Fibroblast of the aortic adventitia (primary cell): ENCODE results near the gene CSRNP2. TPM values are rescaled to one million over a fixed set of nuclear protein-coding genes. Genes with fewer than 3 reads are reported as not detected.
"Not testable (repeated sequence)": the region's sequence is repeated elsewhere in the genome, so short reads cannot be mapped to it uniquely, and the experiment has no call there.

Experiments
- DNase-seq: peaks from one replicate; pipeline ENCODE4 v3.0.0-alpha.2; 2010; ENCODE audit warnings: low read depth
- H3K4me3 ChIP-seq: 2 replicates; pipeline ENCODE4 v1.5.1; 2011; ENCODE audit warnings: low read depth, mild to moderate bottlenecking, control low read depth, low read length, moderate library complexity
- total RNA-seq: library from RNA; depleted of rRNA; stranded (reverse); fragments of >200 nt; gene quantifications from 2 replicates; pipeline ENCODE4 v1.2.3, GENCODE V29; 2012; ENCODE audit warnings: low replicate concordance
- TF ChIP-seq, protein P1 (sequence below): IDR thresholded peaks from 2 replicates; pipeline ENCODE4 v1.5.1; 2011; ENCODE audit warnings: mild to moderate bottlenecking, low read length, control low read depth, inconsistent platforms; ENCODE audit not compliant: insufficient read depth

The CSRNP2 gene
- total RNA-seq, 1 donor, result 19.1 TPM

DNA sequence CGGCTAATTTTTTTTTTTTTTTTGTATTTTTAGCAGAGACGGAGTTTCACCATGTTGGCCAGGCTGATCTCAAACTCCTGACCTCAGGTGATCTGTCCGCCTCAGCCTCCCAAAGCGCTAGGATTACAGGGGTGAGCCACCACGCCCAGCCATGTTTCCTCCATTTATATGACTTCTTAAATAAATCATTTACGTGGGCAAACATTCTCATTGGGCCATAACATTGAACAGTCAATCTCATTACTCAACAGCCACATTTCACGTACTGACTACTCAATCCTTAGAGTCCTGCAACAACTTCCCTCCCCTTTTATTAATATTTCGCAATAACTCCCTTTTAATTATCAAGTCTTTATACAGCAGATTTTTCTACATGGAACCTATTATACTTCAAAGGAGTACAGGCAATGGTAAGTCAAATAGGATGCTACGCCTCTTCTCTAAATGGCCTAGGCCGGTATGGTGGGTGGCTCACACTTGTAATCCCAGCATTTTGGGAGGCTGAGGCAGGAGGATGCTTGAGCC, 7.4 kb upstream of the CSRNP2 start:
- TF ChIP-seq, protein P1, sequence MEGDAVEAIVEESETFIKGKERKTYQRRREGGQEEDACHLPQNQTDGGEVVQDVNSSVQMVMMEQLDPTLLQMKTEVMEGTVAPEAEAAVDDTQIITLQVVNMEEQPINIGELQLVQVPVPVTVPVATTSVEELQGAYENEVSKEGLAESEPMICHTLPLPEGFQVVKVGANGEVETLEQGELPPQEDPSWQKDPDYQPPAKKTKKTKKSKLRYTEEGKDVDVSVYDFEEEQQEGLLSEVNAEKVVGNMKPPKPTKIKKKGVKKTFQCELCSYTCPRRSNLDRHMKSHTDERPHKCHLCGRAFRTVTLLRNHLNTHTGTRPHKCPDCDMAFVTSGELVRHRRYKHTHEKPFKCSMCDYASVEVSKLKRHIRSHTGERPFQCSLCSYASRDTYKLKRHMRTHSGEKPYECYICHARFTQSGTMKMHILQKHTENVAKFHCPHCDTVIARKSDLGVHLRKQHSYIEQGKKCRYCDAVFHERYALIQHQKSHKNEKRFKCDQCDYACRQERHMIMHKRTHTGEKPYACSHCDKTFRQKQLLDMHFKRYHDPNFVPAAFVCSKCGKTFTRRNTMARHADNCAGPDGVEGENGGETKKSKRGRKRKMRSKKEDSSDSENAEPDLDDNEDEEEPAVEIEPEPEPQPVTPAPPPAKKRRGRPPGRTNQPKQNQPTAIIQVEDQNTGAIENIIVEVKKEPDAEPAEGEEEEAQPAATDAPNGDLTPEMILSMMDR, result no peak
- no peak for DNase-seq
- no peak overlapping the region for H3K4me3 ChIP-seq

DNA sequence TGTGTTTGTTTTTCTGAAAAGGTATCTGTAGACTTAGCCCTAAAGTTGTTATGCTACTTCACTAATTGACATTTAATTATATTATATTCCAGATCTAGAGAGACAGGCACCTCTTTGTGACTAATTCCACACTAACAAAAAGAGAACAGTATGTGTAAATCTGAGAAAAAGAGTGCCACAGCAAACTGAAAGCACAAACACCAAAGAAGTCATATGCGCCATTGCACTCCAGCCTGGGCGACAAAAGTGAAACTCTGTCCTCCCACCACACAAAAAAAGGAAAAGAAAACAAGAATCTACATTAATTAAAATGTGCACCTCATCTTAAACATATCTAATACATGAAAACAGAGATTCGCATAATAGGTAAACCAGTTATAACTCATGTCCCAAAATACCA, 4.4 kb upstream of the CSRNP2 start:
- no peak for DNase-seq
- TF ChIP-seq, protein P1, result no peak
- H3K4me3 ChIP-seq, result no peak overlapping the region

DNA sequence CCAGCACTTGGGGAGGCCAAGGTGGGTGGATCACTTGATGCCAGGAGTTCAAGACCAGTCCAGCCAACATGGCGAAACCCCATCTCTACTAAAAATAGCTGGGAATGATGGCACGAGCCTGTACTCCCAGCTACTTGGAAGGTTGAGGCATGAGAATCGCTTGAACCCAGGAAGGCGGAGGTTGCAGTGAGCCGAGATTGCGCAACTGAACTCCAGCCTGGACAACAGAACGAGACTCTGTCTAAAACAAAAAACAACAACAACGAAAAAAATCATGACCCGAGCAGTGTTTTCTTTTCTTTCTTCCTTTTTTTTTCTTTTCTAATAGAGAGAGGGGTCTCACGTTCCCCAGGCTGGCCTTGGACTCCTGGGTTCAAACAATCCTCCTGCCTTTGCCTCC, 3.5 kb upstream of the CSRNP2 start:
- H3K4me3 ChIP-seq, result no peak overlapping the region
- DNase-seq, result no peak
- TF ChIP-seq, protein P1, result no peak

DNA sequence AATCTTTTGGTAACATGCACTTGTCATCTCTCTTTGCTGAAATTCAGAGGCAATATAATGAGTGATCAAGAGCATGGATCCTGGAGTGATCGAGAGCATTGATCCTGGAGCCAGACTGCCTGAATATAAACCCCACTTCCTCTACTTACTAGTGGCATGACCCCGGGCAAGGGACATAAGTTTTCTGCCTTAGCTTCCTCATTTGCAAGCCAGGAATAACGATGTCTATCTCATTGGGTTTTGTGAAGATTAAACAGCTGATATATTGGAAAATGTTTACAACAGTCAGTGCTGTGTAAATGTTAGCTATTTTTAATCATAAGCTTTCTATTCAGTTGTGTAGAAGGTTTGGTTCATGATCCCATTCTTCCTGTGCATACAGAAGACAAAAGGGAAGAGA, 2.4 kb upstream of the CSRNP2 start:
- no peak for DNase-seq
- TF ChIP-seq, protein P1, result no peak
- H3K4me3 ChIP-seq, result no peak overlapping the region

DNA sequence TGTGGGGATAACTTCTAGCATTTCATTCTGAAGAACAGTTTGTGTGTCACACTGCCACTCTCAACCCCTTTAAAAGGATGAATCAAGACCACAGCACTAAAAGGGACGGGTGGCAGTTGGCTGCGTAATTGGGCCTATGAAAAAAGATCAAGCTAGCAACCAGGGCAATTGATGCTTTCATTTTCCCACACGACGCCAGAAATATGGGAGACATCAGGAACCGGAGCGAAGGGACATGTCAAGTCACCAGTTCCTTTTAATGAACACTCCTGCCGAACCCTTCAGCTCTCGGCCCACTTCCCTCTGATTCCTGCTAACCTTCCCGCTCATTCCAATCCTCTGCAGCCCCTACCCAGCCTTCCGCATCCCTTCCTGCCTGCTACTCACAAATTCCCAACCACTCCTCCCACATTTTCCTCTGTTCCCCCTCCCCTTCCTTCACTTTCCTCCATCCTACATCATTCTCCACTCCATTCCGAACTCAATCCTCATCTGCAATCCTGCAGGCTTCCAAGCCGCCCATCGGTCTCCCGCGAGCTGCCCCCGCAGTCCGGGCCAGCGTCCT, 753 bp downstream of the CSRNP2 start:
- peak overlapping the region; percentile 87 for H3K4me3 ChIP-seq
- TF ChIP-seq, protein P1, result no peak
- DNase-seq, result peak; percentile 47

DNA sequence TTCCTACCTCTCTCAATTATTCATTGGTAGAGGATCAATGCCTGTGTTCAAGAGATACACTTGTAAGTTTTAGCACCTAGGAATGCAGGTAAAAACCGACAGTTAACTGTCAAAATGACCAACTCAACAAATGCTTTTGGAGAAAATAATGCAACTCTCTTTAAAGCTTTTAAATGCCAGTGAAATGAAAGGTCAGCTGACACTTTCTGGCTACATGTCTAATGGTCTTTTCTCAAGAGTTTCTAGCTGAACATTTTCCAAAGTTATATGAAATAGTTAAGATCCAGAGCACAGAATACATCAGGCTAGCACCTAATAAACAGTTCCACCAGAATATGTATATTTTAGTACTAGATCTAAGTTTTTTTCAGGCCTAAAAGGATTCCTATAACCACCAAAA, 2.0 kb downstream of the CSRNP2 start:
- H3K4me3 ChIP-seq, result peak overlapping the region; percentile 87
- DNase-seq, result no peak
- TF ChIP-seq, protein P1, result no peak

DNA sequence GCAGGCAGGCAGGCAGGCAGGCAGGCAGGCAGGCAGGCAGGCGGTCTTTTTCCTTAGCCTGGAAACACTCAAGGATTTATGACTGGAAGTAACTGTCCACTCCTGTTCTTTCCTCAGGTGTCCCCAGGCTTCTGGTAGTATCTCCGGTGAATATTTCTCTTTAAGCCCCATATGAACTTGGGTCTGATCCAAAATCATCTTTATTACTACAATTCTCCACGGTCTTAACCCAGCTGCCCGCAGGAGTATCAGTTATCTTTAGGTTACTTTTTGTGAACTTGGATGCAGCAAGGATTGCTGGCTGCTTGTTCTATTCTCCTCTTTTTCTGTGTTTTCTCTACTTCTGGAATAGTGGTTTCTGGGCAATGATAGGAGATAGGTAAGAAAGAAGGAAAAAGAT, 3.3 kb downstream of the CSRNP2 start:
- TF ChIP-seq, protein P1, result no peak
- DNase-seq, result no peak
- H3K4me3 ChIP-seq, result no peak overlapping the region

DNA sequence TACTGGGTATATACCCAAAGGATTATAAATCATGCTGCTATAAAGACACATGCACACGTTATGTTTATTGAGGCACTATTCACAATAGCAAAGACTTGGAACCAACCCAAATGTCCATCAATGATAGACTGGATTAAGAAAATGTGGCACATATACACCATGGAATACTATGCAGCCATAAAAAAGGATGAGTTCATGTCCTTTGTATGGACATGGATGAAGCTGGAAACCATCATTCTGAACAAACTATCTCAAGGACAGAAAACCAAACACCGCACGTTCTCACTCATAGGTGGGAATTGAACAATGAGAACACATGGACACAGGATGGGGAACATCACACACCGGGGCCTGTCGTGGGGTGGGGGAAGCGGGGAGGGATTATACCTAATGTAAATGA, 4.5 kb downstream of the CSRNP2 start:
- not testable (repeated sequence) for DNase-seq

DNA sequence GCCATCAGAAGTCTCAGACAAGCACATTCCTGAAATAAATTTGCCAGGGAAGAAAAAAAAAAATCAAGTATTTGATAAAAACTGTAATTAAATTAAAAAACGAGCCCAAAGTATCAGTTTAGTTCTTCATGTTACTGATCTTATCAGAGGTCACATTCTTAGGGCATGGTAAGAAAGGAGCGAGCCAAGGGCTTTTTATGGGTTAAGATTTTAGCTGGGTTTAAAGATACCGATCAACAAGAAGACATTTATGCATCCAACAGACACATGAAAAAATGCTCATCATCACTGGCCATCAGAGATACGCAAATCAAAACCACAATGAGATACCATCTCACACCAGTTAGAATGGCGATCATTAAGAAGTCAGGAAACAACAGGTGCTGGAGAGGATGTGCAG, 5.0 kb downstream of the CSRNP2 start:
- DNase-seq, H3K4me3 ChIP-seq: not testable (repeated sequence)

More for the DNA sequence above, 4.5 kb downstream of the CSRNP2 start:
- H3K4me3 ChIP-seq, result not testable (repeated sequence)
